HepG2 (cell line): ENCODE data around the gene RARRES1. TPM values are rescaled to one million over a fixed set of nuclear protein-coding genes. Genes with fewer than 3 reads are reported as not detected.

Source experiments
- ATAC-seq: fragments of 200-7000 bp; cut with Tn5 transposase; 3 replicates; pipeline ENCODE4 v1.9.1; 2020; ENCODE audit warnings: mild to moderate bottlenecking, moderate library complexity
- BruUV-seq: library from RNA; stranded (reverse); fragments of 400-500 nt; replicated peaks from 2 replicates; lab custom pipeline; 2021; lab: Mats Ljungman, UMichigan
- CTCF ChIA-PET: fragments of 300-600 bp; formaldehyde crosslinking; extraction: SDS; loops from one replicate; lab custom pipeline; 2021; ENCODE audit warnings: low total read pairs, inconsistent platforms, low intra/inter-chr PET ratio; lab: Yijun Ruan, JAX
- POLR2A ChIA-PET: fragments of 350-600 bp; sonication (Branson Sonifier 250); formaldehyde crosslinking; loops from one replicate; lab custom pipeline; 2020; ENCODE audit warnings: antibody characterized with exemption, inconsistent platforms; lab: Yijun Ruan, JAX
- DNase-seq: peaks from one replicate; pipeline ENCODE4 v3.0.0-alpha.2; 2015; ENCODE audit warnings: low spot score
- FAIRE-seq: peaks from 3 replicates; lab custom pipeline; 2011; peaks lifted over from hg19 to GRCh38; lab: Jason Lieb, UNC
- H2AFZ ChIP-seq: one replicate; pipeline ENCODE4 v1.6.1; 2011; ENCODE audit warnings: low read length, inconsistent platforms
- H3K27ac ChIP-seq: fragments of 300-600 bp; 3 replicates; pipeline ENCODE4 v1.8.0; 2011; ENCODE audit warnings: mixed run types, mild to moderate bottlenecking, mixed read lengths, low read length, inconsistent platforms; ENCODE audit not compliant: insufficient read depth; ENCODE audit errors: extremely low read length
- H3K27me3 ChIP-seq, 2 experiments: fragments of 200-600 bp in 1 of 2; 2 replicates in 1 of 2; 3 replicates in 1 of 2; pipeline versions ENCODE4 v1.6.0 to v1.8.0; 2011; ENCODE audit warnings: low read length in 2 of 2, mild to moderate bottlenecking in 2 of 2, moderate library complexity in 2 of 2, inconsistent platforms in 1 of 2; ENCODE audit not compliant: insufficient read depth in 2 of 2, control insufficient read depth in 1 of 2
- H3K36me3 ChIP-seq, 2 experiments: fragments of 200-600 bp in 1 of 2; replicated peaks in 1 of 2; 2 replicates in 1 of 2; 3 replicates in 1 of 2; pipeline versions ENCODE4 v1.5.1 to v1.8.0; 2011; ENCODE audit warnings: low read length in 2 of 2, inconsistent platforms in 1 of 2; ENCODE audit not compliant: insufficient read depth in 2 of 2, control insufficient read depth in 1 of 2
- H3K4me1 ChIP-seq: 2 replicates; pipeline ENCODE4 v1.5.1; 2012; ENCODE audit warnings: low read length, inconsistent platforms; ENCODE audit not compliant: insufficient read depth
- H3K4me2 ChIP-seq: 2 replicates; pipeline ENCODE4 v1.6.0; 2011; ENCODE audit warnings: low read depth, low read length, inconsistent platforms
- H3K4me3 ChIP-seq, 3 experiments: fragments of 200-600 bp in 1 of 3; sonication (generic), shearing (Covaris generic) in 1 of 3; replicated peaks in 1 of 3; 2 replicates each; pipeline ENCODE4 v1.5.1; 2011 to 2016; ENCODE audit warnings: low read length in 3 of 3, inconsistent platforms in 2 of 3, low read depth in 2 of 3, mild to moderate bottlenecking in 2 of 3, control low read depth in 1 of 3, mixed read lengths in 1 of 3; ENCODE audit not compliant: insufficient read depth in 1 of 3
- H3K79me2 ChIP-seq: one replicate; pipeline ENCODE4 v1.6.1; 2011; ENCODE audit warnings: low read length, inconsistent platforms; ENCODE audit not compliant: insufficient read depth
- H3K9ac ChIP-seq: 2 replicates; pipeline ENCODE4 v1.6.0; 2011; ENCODE audit warnings: mild to moderate bottlenecking, low read depth, low read length, inconsistent platforms; ENCODE audit not compliant: insufficient read depth
- H3K9me3 ChIP-seq: 2 replicates; pipeline ENCODE4 v1.5.1; 2012; ENCODE audit warnings: mild to moderate bottlenecking, low read length
- H4K20me1 ChIP-seq: 2 replicates; pipeline ENCODE4 v1.6.0; 2011; ENCODE audit warnings: inconsistent platforms, mild to moderate bottlenecking, low read length, moderate library complexity; ENCODE audit not compliant: insufficient read depth
- CBX1 ChIP-seq: IDR thresholded peaks from one replicate; pipeline ENCODE4 v1.6.1; 2016; ENCODE audit warnings: antibody characterized with exemption, low read depth
- HES4 ChIP-seq: sonication (generic); formaldehyde crosslinking; IDR thresholded peaks from 2 replicates; pipeline ENCODE4 v1.9.0; 2021; ENCODE audit warnings: mild to moderate bottlenecking, missing genetic modification reagents, borderline replicate concordance
- HMG20A ChIP-seq: IDR thresholded peaks from 2 replicates; pipeline ENCODE4 v1.6.1; 2016; ENCODE audit warnings: borderline replicate concordance
- MTF1 ChIP-seq: sonication (generic); formaldehyde crosslinking; IDR thresholded peaks from 2 replicates; pipeline ENCODE4 v1.5.0; 2020; ENCODE audit warnings: missing genetic modification reagents
- RFX5 ChIP-seq: IDR thresholded peaks from 2 replicates; pipeline ENCODE4 v1.6.1; 2011; ENCODE audit warnings: low read depth, low read length, improper control_type of control experiment
- TSC22D2 ChIP-seq: sonication (generic); formaldehyde crosslinking; IDR thresholded peaks from 2 replicates; pipeline ENCODE4 v1.5.1; 2020; ENCODE audit warnings: missing genetic modification reagents, mild to moderate bottlenecking, borderline replicate concordance
- ZNF775 ChIP-seq: sonication (generic); formaldehyde crosslinking; IDR thresholded peaks from 2 replicates; pipeline ENCODE4 v1.4.0; 2020; ENCODE audit warnings: missing genetic modification reagents, mild to moderate bottlenecking, moderate library complexity, borderline replicate concordance
- ZNF841 ChIP-seq: sonication (generic); formaldehyde crosslinking; IDR thresholded peaks from 2 replicates; pipeline ENCODE4 v1.8.1; 2023; ENCODE audit warnings: missing genetic modification reagents, borderline replicate concordance
- WGBS: methylation state at CpG from one replicate; pipeline ENCODE4 v1.1.6; 2017; ENCODE audit warnings: low lambda C conversion rate; 5-methylcytosine and 5-hydroxymethylcytosine counted together
- in situ Hi-C: cut with HindIII; loops from 2 replicates; pipeline ENCODE4 v1.10.0; 2017; ENCODE audit warnings: low pct_unique_long_range_greater_than_20kb; ENCODE audit not compliant: extremely low pct_ligation_motif_present
- intact Hi-C: fragments of 100-400 bp; cut with micrococcal nuclease; formaldehyde crosslinking; loops from one replicate; pipeline ENCODE4 v1.10.0; 2022; ENCODE audit not compliant: unreplicated experiment
- polyA plus RNA-seq, 8 experiments: library from polyadenylated mRNA; depleted of rRNA in 3 of 8; stranded (reverse) in 7 of 8; unstranded in 1 of 8; fragments of >200 nt; fragmentation: Illumina TruSeq in 4 of 8; extraction: Trizol in 4 of 8; gene quantifications; 2 replicates each; pipeline versions ENCODE4 v1.2.1 to v1.2.3, GENCODE V29; 2011 to 2016; ENCODE audit warnings: low read depth in 4 of 8, missing spikeins in 1 of 8, mixed read lengths in 1 of 8; ENCODE audit not compliant: insufficient read depth in 1 of 8
- total RNA-seq, 5 experiments: library from RNA; depleted of rRNA; stranded (reverse); fragments of >200 nt; fragmentation: Illumina TruSeq; extraction: Trizol; gene quantifications; 2 replicates each; pipeline ENCODE4 v1.2.3, GENCODE V29; 2016; ENCODE audit warnings: low read depth in 1 of 5
- TF ChIP-seq, protein P1 (sequence below): sonication (generic); formaldehyde crosslinking; IDR thresholded peaks from 2 replicates; pipeline ENCODE4 v1.4.0; 2020; ENCODE audit warnings: missing genetic modification reagents, borderline replicate concordance
- TF ChIP-seq, protein P2 (sequence below): sonication (generic); formaldehyde crosslinking; conservative IDR thresholded peaks from 2 replicates; pipeline ENCODE4 v1.4.0; 2020; ENCODE audit warnings: missing genetic modification reagents

Gene RARRES1
- total and polyA plus RNA-seq, 2 of the 13 experiments (the other 11 are each of a cell fraction or from before 2014, with no cell fraction given), result not detected

DNA sequence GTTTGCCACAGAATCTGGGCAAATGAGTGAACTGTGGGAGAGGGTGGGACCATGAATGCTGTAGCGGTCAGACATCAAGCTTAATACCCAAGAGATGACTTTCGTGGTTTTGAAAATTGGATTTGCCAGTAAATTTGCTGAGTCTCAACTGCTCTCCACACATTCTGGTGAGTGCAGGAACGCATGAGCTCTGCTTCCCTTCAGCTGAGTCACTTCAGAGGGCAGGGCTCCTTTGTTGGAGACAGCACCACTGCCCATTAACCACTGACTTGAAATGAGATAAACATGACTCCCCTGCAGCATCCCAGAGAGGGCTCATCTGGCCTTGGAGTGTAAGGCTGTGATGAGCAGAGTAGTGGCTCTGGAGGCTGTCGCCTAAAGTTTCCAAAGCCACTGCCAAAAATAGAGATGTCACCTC, 22.6 kb downstream of the RARRES1 start:
- Histone ChIP-seq H3K9ac (no peak overlapping the region), H3K27me3 (no peaks in the 10 kb centered on the region), H2AFZ (no peak overlapping the region), H3K4me3 (no peak overlapping the region), H3K4me2 (no peak overlapping the region), H4K20me1 (no peaks in the 10 kb centered on the region), H3K27ac (no peak overlapping the region), H3K9me3 (no peaks in the 10 kb centered on the region), H3K4me1 (no peaks in the 10 kb centered on the region), H3K79me2 (no peaks in the 10 kb centered on the region), H3K36me3 (peaks cover 1 to 3% of the 10 kb centered on the region in 2 experiments; a peak in 3 of 5 replicates)
- 80% methylated on average over 3 of the region's 4 CpGs for WGBS
- intact Hi-C loops (no loop called here), in situ Hi-C loops (no loop called here)
- POLR2A ChIA-PET, result no interaction called here
- BruUV-seq, result no TSS peak
- CTCF ChIA-PET, result no interaction called here
- FAIRE-seq (no peak), DNase-seq (no peak), ATAC-seq (no peak)
- TF ChIP-seq ZNF841 (CRISPR knock-in tag) (no peak), HES4 (CRISPR knock-in tag) (no peak), RFX5 (no peak)

DNA sequence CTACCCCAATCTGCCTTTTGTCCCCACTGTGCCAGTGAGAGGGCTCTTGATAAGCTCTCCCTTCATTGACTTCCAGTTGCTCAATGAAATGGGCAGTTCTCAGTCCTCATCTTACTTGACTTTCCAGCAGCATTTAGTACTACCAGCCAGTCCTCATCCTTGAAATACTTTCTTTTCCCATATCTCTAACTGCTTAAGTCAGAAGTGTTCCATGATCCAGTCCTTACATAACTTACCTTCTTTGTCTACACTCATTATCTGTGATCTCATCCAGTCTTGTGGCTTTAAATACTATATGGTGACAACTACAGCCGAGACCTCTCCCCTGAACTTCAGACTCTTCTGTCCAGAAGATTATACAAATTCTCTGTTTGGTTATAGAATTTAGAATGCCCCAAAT, 28.7 kb downstream of the RARRES1 start:
- no peak for FAIRE-seq
- in situ Hi-C loops, result no loop called here
- ChIA-PET CTCF (no interaction called here), POLR2A (no interaction called here)
- H3K9ac ChIP-seq, result no peak overlapping the region
- no peak overlapping the region for H3K27ac ChIP-seq
- DNase-seq, result no peak
- WGBS, result 100% methylated on average over 1 of the region's 1 CpG
- no peak overlapping the region for H2AFZ ChIP-seq
- H3K9me3 ChIP-seq, result no peaks in the 10 kb centered on the region
- peaks cover 2% of the 10 kb centered on the region; the same call in 1 of the 2 replicates for H4K20me1 ChIP-seq
- H3K4me1 ChIP-seq, result no peaks in the 10 kb centered on the region
- H3K36me3 ChIP-seq, result peaks cover 2 to 3% of the 10 kb centered on the region in 2 experiments; a peak in 3 of 5 replicates
- no TSS peak for BruUV-seq
- no peak overlapping the region for H3K4me3 ChIP-seq
- H3K27me3 ChIP-seq, result no peaks in the 10 kb centered on the region
- intact Hi-C loops, result no loop called here
- H3K4me2 ChIP-seq, result no peak overlapping the region
- ATAC-seq, result no peak
- H3K79me2 ChIP-seq, result no peaks in the 10 kb centered on the region
- no peak for TF ChIP-seq ZNF775
- TF ChIP-seq TSC22D2 (CRISPR knock-in tag), result no peak
- TF ChIP-seq, protein P1, sequence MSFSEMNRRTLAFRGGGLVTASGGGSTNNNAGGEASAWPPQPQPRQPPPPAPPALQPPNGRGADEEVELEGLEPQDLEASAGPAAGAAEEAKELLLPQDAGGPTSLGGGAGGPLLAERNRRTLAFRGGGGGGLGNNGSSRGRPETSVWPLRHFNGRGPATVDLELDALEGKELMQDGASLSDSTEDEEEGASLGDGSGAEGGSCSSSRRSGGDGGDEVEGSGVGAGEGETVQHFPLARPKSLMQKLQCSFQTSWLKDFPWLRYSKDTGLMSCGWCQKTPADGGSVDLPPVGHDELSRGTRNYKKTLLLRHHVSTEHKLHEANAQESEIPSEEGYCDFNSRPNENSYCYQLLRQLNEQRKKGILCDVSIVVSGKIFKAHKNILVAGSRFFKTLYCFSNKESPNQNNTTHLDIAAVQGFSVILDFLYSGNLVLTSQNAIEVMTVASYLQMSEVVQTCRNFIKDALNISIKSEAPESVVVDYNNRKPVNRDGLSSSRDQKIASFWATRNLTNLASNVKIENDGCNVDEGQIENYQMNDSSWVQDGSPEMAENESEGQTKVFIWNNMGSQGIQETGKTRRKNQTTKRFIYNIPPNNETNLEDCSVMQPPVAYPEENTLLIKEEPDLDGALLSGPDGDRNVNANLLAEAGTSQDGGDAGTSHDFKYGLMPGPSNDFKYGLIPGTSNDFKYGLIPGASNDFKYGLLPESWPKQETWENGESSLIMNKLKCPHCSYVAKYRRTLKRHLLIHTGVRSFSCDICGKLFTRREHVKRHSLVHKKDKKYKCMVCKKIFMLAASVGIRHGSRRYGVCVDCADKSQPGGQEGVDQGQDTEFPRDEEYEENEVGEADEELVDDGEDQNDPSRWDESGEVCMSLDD (CRISPR knock-in tag), result no peak
- TF ChIP-seq, protein P2, sequence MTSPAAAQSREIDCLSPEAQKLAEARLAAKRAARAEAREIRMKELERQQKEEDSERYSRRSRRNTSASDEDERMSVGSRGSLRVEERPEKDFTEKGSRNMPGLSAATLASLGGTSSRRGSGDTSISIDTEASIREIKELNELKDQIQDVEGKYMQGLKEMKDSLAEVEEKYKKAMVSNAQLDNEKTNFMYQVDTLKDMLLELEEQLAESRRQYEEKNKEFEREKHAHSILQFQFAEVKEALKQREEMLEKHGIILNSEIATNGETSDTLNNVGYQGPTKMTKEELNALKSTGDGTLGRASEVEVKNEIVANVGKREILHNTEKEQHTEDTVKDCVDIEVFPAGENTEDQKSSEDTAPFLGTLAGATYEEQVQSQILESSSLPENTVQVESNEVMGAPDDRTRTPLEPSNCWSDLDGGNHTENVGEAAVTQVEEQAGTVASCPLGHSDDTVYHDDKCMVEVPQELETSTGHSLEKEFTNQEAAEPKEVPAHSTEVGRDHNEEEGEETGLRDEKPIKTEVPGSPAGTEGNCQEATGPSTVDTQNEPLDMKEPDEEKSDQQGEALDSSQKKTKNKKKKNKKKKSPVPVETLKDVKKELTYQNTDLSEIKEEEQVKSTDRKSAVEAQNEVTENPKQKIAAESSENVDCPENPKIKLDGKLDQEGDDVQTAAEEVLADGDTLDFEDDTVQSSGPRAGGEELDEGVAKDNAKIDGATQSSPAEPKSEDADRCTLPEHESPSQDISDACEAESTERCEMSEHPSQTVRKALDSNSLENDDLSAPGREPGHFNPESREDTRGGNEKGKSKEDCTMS (CRISPR knock-in tag), result no peak
- no peak for TF ChIP-seq HMG20A (CRISPR knock-in tag)
- no peak for TF ChIP-seq CBX1
- TF ChIP-seq MTF1 (CRISPR knock-in tag), result no peak
